HG03342 (cell line): ENCODE measurements around the gene BCL2L1.

ENCODE experiments used
- ATAC-seq: cut with Tn5 transposase; IDR thresholded peaks from one replicate; pipeline ENCODE4 v1.9.1; 2021; ENCODE audit warnings: mild to moderate bottlenecking, moderate library complexity; ENCODE audit not compliant: unreplicated experiment

BCL2L1 gene

GRCh38 chr20:31615416-31615815 lies 107.3 kb downstream of the BCL2L1 start:
- ATAC-seq = no peak
